ENCODE results near the gene HIF1AN.

Gene HIF1AN

GRCh38 chr10:100535715-100536353 lies at the start of gene HIF1AN:
TSS of gene HIF1AN (plus strand) at chr10:100535943. CDS start at chr10:100535959, 16 bp downstream.
- DNase-seq: peak; percentile 89

- DNase-seq: no peak
These were observed 48.2 kb upstream of the HIF1AN start for GRCh38 chr10:100487529-100487928.

- DNase-seq: no peak
These were observed 46.3 kb upstream of the HIF1AN start for GRCh38 chr10:100489396-100489795.

- no peak for DNase-seq
These were observed 45.2 kb upstream of the HIF1AN start for GRCh38 chr10:100490531-100490930.

- no peak for DNase-seq
These were observed 39.2 kb upstream of the HIF1AN start for GRCh38 chr10:100496567-100496966.

GRCh38 chr10:100498059-100498458 lies 37.7 kb upstream of the HIF1AN start:
- DNase-seq: no peak

- no peak for DNase-seq
These were observed 34.3 kb upstream of the HIF1AN start for GRCh38 chr10:100501423-100501822.

GRCh38 chr10:100502926-100503494 lies 32.7 kb upstream of the HIF1AN start:
- no peak for DNase-seq

GRCh38 chr10:100504096-100504495 lies 31.6 kb upstream of the HIF1AN start:
- DNase-seq: no peak

GRCh38 chr10:100505164-100505563 lies 30.6 kb upstream of the HIF1AN start:
- no peak for DNase-seq

- DNase-seq: no peak
These were observed 29.0 kb upstream of the HIF1AN start for GRCh38 chr10:100506596-100507356.

- DNase-seq: no peak
These were observed 28.4 kb upstream of the HIF1AN start for GRCh38 chr10:100507357-100507732.

GRCh38 chr10:100508266-100508665 lies 27.5 kb upstream of the HIF1AN start:
- DNase-seq: no peak

GRCh38 chr10:100508691-100509150 lies 27.0 kb upstream of the HIF1AN start:
- peak; percentile 62 for DNase-seq

GRCh38 chr10:100509241-100509840 lies 26.4 kb upstream of the HIF1AN start:
- no peak for DNase-seq

- no peak for DNase-seq
These were observed 25.0 kb upstream of the HIF1AN start for GRCh38 chr10:100510533-100511308.

GRCh38 chr10:100515612-100516011 lies 20.1 kb upstream of the HIF1AN start:
- DNase-seq: no peak

GRCh38 chr10:100516847-100517246 lies 18.9 kb upstream of the HIF1AN start:
- no peak for DNase-seq

- peak; percentile 65 for DNase-seq
These were observed 16.9 kb upstream of the HIF1AN start for GRCh38 chr10:100518761-100519241.

GRCh38 chr10:100519311-100520051 lies 16.3 kb upstream of the HIF1AN start, which contains the start of gene SEC31B:
TSS of gene SEC31B (minus strand) at chr10:100519861. CDS start at chr10:100516952, 2,909 bp downstream.
- DNase-seq: no peak

- no peak for DNase-seq
These were observed 14.9 kb upstream of the HIF1AN start for GRCh38 chr10:100520811-100521210.
